B cell (primary cell): ENCODE data around the gene CARD8. TPM values are rescaled to one million over a fixed set of nuclear protein-coding genes. Genes with fewer than 3 reads are reported as not detected.

Experiments
- ATAC-seq: fragments of 200-7000 bp; cut with Tn5 transposase; one replicate; pipeline ENCODE4 v1.10.0; 2021; ENCODE audit warnings: low read depth, mild to moderate bottlenecking, moderate number of reproducible peaks, moderate library complexity
- CTCF ChIA-PET: fragments of 350-600 bp; sonication (Branson Sonifier 250); formaldehyde crosslinking; loops from one replicate; lab custom pipeline; 2021; ENCODE audit warnings: antibody characterized with exemption, inconsistent platforms; lab: Charles Lee
- POLR2A ChIA-PET: fragments of 350-600 bp; sonication (Branson Sonifier 250); formaldehyde crosslinking; loops from one replicate; lab custom pipeline; 2021; ENCODE audit warnings: antibody characterized with exemption; lab: Charles Lee
- DNase-seq: peaks from one replicate; pipeline ENCODE4 v3.0.0; 2013
- H2AFZ ChIP-seq: 2 replicates; pipeline ENCODE4 v1.6.1; 2012; ENCODE audit warnings: mild to moderate bottlenecking, low read depth, low read length; ENCODE audit not compliant: insufficient read depth, poor library complexity, severe bottlenecking
- H3K27ac ChIP-seq, 2 donors: 1 replicate in 1 of 2; 2 replicates in 1 of 2; pipeline ENCODE4 v1.5.1; 2012 to 2013; ENCODE audit warnings: low read length in 2 of 2, mild to moderate bottlenecking in 2 of 2, moderate library complexity in 1 of 2
- H3K27me3 ChIP-seq, 4 experiments: fragments of 200-600 bp in 1 of 4; sonication (generic) in 1 of 4; replicated peaks in 1 of 4; 1 replicate in 2 of 4; 2 replicates in 2 of 4; pipeline versions ENCODE4 v1.6.1 to v1.7.0; 2013 to 2016; ENCODE audit warnings: low read length in 3 of 4, mild to moderate bottlenecking in 2 of 4, mixed read lengths in 1 of 4, moderate library complexity in 1 of 4; ENCODE audit not compliant: insufficient read depth in 4 of 4, control insufficient read depth in 3 of 4; ENCODE audit errors: control extremely low read depth in 1 of 4
- H3K36me3 ChIP-seq, 2 experiments: replicated peaks in 1 of 2; 1 replicate in 1 of 2; 2 replicates in 1 of 2; pipeline versions ENCODE4 v1.6.1 to v1.7.1; 2013; ENCODE audit warnings: low read length in 1 of 2; ENCODE audit not compliant: insufficient read depth in 2 of 2, control insufficient read depth in 1 of 2; ENCODE audit errors: control extremely low read depth in 1 of 2, extremely low read depth in 1 of 2
- H3K4me1 ChIP-seq, 2 donors: fragments of 200-600 bp in 1 of 2; sonication (generic) in 1 of 2; 1 replicate in 1 of 2; 2 replicates in 1 of 2; pipeline versions ENCODE4 v1.5.1 to v1.6.1; 2013 to 2017; ENCODE audit warnings: low read length in 2 of 2; ENCODE audit not compliant: control insufficient read depth in 2 of 2, insufficient read depth in 2 of 2
- H3K4me2 ChIP-seq: replicated peaks from 2 replicates; pipeline ENCODE3; 2012; ENCODE audit warnings: mild to moderate bottlenecking, low read depth, low read length; ENCODE audit not compliant: poor library complexity, severe bottlenecking
- H3K4me3 ChIP-seq, 5 experiments: fragments of 200-600 bp in 1 of 5; sonication (generic) in 1 of 5; 1 replicate in 3 of 5; 2 replicates in 2 of 5; pipeline versions ENCODE4 v1.5.1 to v1.7.0; 2011 to 2016; ENCODE audit warnings: low read length in 4 of 5, mild to moderate bottlenecking in 4 of 5, low read depth in 2 of 5, control low read depth in 1 of 5, moderate library complexity in 1 of 5; ENCODE audit not compliant: insufficient read depth in 1 of 5; ENCODE audit errors: control extremely low read depth in 1 of 5, extremely low read depth in 1 of 5
- H3K79me2 ChIP-seq: fragments of 200-600 bp; sonication (generic); one replicate; pipeline ENCODE4 v1.6.0; 2016; ENCODE audit warnings: low read length; ENCODE audit not compliant: control insufficient read depth, insufficient read depth
- H3K9ac ChIP-seq: fragments of 200-600 bp; sonication (generic); 2 replicates; pipeline ENCODE4 v1.6.1; 2017; ENCODE audit warnings: mild to moderate bottlenecking, low read length, moderate library complexity
- H3K9me3 ChIP-seq, 3 donors: one replicate each; pipeline versions ENCODE4 v1.6.1 to v1.7.1; 2013; ENCODE audit warnings: low read length in 2 of 3; ENCODE audit not compliant: control insufficient read depth in 2 of 3, insufficient read depth in 1 of 3; ENCODE audit errors: control extremely low read depth in 1 of 3
- H4K20me1 ChIP-seq: 2 replicates; pipeline ENCODE4 v1.6.0; 2012; ENCODE audit warnings: mild to moderate bottlenecking, low read length; ENCODE audit not compliant: insufficient read depth, control insufficient read depth, poor library complexity, severe bottlenecking
- H3K27ac Mint-ChIP-seq: one replicate; pipeline ENCODE4 v1.8.0; 2021; ENCODE audit warnings: mixed read lengths
- H3K27me3 Mint-ChIP-seq: one replicate; pipeline ENCODE4 v1.8.0; 2021; ENCODE audit warnings: mixed read lengths
- H3K4me1 Mint-ChIP-seq: one replicate; pipeline ENCODE4 v1.8.0; 2021; ENCODE audit warnings: mixed read lengths
- H3K4me3 Mint-ChIP-seq: one replicate; pipeline ENCODE4 v1.8.0; 2021; ENCODE audit warnings: mixed read lengths
- H3K9me3 Mint-ChIP-seq: one replicate; pipeline ENCODE4 v1.8.0; 2022; ENCODE audit warnings: mixed read lengths; ENCODE audit not compliant: insufficient read depth
- EZH2 ChIP-seq: IDR thresholded peaks from 2 replicates; pipeline ENCODE4 v1.6.1; 2012; ENCODE audit warnings: borderline replicate concordance, low read depth, mild to moderate bottlenecking, moderate library complexity, low read length; ENCODE audit not compliant: insufficient read depth, poor library complexity, severe bottlenecking
- WGBS: methylation state at CpG from one replicate; pipeline ENCODE4 v1.1.5; 2013; ENCODE audit warnings: missing lambda C conversion rate; ENCODE audit not compliant: insufficient coverage; 5-methylcytosine and 5-hydroxymethylcytosine counted together
- intact Hi-C: fragments of 100-400 bp; cut with micrococcal nuclease; formaldehyde crosslinking; loops from one replicate; pipeline ENCODE4 v1.10.0; 2022
- polyA plus RNA-seq: library from polyadenylated mRNA; depleted of rRNA; stranded (reverse); fragments of >200 nt; gene quantifications from 2 replicates; pipeline ENCODE4 v1.2.3, GENCODE V29; 2012
- total RNA-seq, 2 donors: library from RNA; stranded (reverse); fragments of 120-200 nt in 1 of 2; gene quantifications; 1 replicate in 1 of 2; 2 replicates in 1 of 2; pipeline versions ENCODE4 v1.2.3 to v1.2.4, GENCODE V29; 2013 to 2022
- TF ChIP-seq, protein P1 (sequence below): fragments of 200-600 bp; IDR thresholded peaks from one replicate; pipeline ENCODE4 v1.8.0; 2022; ENCODE audit warnings: antibody characterized with exemption, mild to moderate bottlenecking

The CARD8 gene
- total and polyA plus RNA-seq, 2 donors (not counting 1 experiment from before 2014, with no cell fraction given): 92.0 to 161 TPM

DNA sequence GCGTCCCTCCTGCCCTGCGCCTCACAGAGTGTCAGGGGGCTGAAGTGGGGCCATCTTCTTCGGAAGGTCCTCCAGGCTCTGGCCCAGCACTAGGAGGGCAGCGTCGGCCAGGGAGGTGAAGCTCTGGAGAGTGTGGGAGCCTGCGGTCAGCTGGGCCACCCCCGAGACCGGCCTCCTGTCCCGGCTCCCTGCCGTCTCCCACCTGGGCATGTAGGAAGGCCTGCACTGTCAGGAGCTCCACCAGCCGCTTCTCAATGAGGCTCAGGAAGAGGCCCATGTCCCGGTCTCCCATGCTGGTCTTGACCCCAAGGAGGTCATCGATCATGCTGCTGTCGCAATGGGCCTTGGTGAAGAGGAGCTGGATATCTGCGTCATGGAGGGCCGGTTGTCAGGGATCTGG lies 42.3 kb upstream of the CARD8 start:
- H3K9me3 ChIP-seq: no peaks in the 10 kb centered on the region
- TF ChIP-seq, protein P1, sequence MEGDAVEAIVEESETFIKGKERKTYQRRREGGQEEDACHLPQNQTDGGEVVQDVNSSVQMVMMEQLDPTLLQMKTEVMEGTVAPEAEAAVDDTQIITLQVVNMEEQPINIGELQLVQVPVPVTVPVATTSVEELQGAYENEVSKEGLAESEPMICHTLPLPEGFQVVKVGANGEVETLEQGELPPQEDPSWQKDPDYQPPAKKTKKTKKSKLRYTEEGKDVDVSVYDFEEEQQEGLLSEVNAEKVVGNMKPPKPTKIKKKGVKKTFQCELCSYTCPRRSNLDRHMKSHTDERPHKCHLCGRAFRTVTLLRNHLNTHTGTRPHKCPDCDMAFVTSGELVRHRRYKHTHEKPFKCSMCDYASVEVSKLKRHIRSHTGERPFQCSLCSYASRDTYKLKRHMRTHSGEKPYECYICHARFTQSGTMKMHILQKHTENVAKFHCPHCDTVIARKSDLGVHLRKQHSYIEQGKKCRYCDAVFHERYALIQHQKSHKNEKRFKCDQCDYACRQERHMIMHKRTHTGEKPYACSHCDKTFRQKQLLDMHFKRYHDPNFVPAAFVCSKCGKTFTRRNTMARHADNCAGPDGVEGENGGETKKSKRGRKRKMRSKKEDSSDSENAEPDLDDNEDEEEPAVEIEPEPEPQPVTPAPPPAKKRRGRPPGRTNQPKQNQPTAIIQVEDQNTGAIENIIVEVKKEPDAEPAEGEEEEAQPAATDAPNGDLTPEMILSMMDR: no peak
- no peak for TF ChIP-seq EZH2
- no peaks in the 10 kb centered on the region for H3K36me3 ChIP-seq
- no peaks in the 10 kb centered on the region for H3K27me3 ChIP-seq
- no peak for ATAC-seq
- ChIA-PET CTCF (no interaction called here), POLR2A (no interaction called here)
- intact Hi-C loops: no loop called here
- Mint-ChIP-seq H3K4me1 (no peaks in the 10 kb centered on the region), H3K4me3 (no peak overlapping the region), H3K9me3 (no peaks in the 10 kb centered on the region), H3K27ac (no peak overlapping the region), H3K27me3 (no peaks in the 10 kb centered on the region)
- no peak for DNase-seq
- H2AFZ ChIP-seq: no peak overlapping the region
- no peaks in the 10 kb centered on the region for H4K20me1 ChIP-seq
- no peak overlapping the region for H3K9ac ChIP-seq
- WGBS: 96% methylated on average over 15 of the region's 16 CpGs
- H3K27ac ChIP-seq: no peak overlapping the region
- H3K79me2 ChIP-seq: no peaks in the 10 kb centered on the region
- H3K4me1 ChIP-seq: no peaks in the 10 kb centered on the region
- H3K4me2 ChIP-seq: no peak overlapping the region
- H3K4me3 ChIP-seq: no peak overlapping the region

GRCh38 chr19:48296963-48297734 lies 41.4 kb upstream of the CARD8 start:
- WGBS: 94% methylated on average over 35 of the region's 42 CpGs
- intact Hi-C loops: no loop called here
- H2AFZ ChIP-seq: no peak overlapping the region
- H3K4me3 ChIP-seq: no peak overlapping the region
- H4K20me1 ChIP-seq: no peaks in the 10 kb centered on the region
- no peak for DNase-seq
- TF ChIP-seq, protein P1: no peak
- no peak for TF ChIP-seq EZH2
- H3K27me3 ChIP-seq: no peaks in the 10 kb centered on the region
- Mint-ChIP-seq H3K4me3 (no peak overlapping the region), H3K9me3 (no peaks in the 10 kb centered on the region), H3K27me3 (no peaks in the 10 kb centered on the region), H3K4me1 (no peaks in the 10 kb centered on the region), H3K27ac (no peak overlapping the region)
- ChIA-PET CTCF (interaction anchor here (1.0 kb wide), 1 partner anchor 37 kb away, joined by 4 read pairs; no protein-coding TSS in a partner anchor), POLR2A (no interaction called here)
- H3K4me1 ChIP-seq: no peaks in the 10 kb centered on the region
- no peak for ATAC-seq
- H3K27ac ChIP-seq: no peak overlapping the region
- no peaks in the 10 kb centered on the region for H3K36me3 ChIP-seq
- H3K4me2 ChIP-seq: no peak overlapping the region
- H3K79me2 ChIP-seq: no peaks in the 10 kb centered on the region
- H3K9ac ChIP-seq: no peak overlapping the region
- no peaks in the 10 kb centered on the region for H3K9me3 ChIP-seq
